OCI-LY7 (cell line): ENCODE results near the gene RAPH1. TPM values are rescaled to one million over a fixed set of nuclear protein-coding genes. Genes with fewer than 3 reads are reported as not detected.

Source experiments
- BruUV-seq: library from RNA; stranded (reverse); fragments of 400-500 nt; replicated peaks from 2 replicates; lab custom pipeline; 2021; lab: Mats Ljungman, UMichigan
- CTCF ChIA-PET: fragments of 300-600 bp; sonication (Branson Sonifier 250); formaldehyde crosslinking; loops from one replicate; lab custom pipeline; 2022; ENCODE audit warnings: antibody characterized with exemption; ENCODE audit not compliant: unreplicated experiment; lab: Charles Lee
- POLR2A ChIA-PET: fragments of 300-600 bp; sonication (Branson Sonifier 250); formaldehyde crosslinking; loops from one replicate; lab custom pipeline; 2022; ENCODE audit warnings: antibody characterized with exemption; lab: Charles Lee
- DNase-seq: peaks from one replicate; pipeline ENCODE4 v3.0.0-alpha.2; 2015; ENCODE audit warnings: low spot score
- H2AFZ ChIP-seq: fragments of 200-600 bp; sonication (generic), shearing (Covaris generic); 2 replicates; pipeline ENCODE4 v1.6.1; 2014; ENCODE audit warnings: mild to moderate bottlenecking, antibody characterized with exemption, low read length, moderate library complexity
- H3K27ac ChIP-seq: fragments of 200-600 bp; sonication (generic); 2 replicates; pipeline ENCODE4 v1.5.1; 2014; ENCODE audit warnings: mixed run types, low read depth, mild to moderate bottlenecking, moderate library complexity, low read length, inconsistent platforms; ENCODE audit not compliant: poor library complexity, severe bottlenecking
- H3K36me3 ChIP-seq: fragments of 200-600 bp; sonication (generic); 2 replicates; pipeline ENCODE4 v1.6.1; 2014; ENCODE audit warnings: mild to moderate bottlenecking, antibody characterized with exemption, low read length, moderate library complexity, mixed read lengths; ENCODE audit not compliant: insufficient read depth
- H3K4me1 ChIP-seq: fragments of 200-600 bp; sonication (generic); 2 replicates; pipeline ENCODE4 v1.5.1; 2014; ENCODE audit warnings: mild to moderate bottlenecking, low read length; ENCODE audit not compliant: insufficient read depth, poor library complexity, severe bottlenecking
- H3K4me2 ChIP-seq: fragments of 200-600 bp; sonication (generic); 2 replicates; pipeline ENCODE4 v1.6.1; 2014; ENCODE audit warnings: mild to moderate bottlenecking, low read length
- H3K4me3 ChIP-seq: fragments of 200-600 bp; sonication (generic); 2 replicates; pipeline ENCODE4 v1.5.1; 2014; ENCODE audit warnings: mild to moderate bottlenecking, low read depth, low read length; ENCODE audit not compliant: poor library complexity, severe bottlenecking
- H3K79me2 ChIP-seq: fragments of 200-600 bp; sonication (generic); 2 replicates; pipeline ENCODE4 v1.6.1; 2016; ENCODE audit warnings: low read depth, mild to moderate bottlenecking, low read length, moderate library complexity, mixed read lengths; ENCODE audit not compliant: insufficient read depth
- H3K9me2 ChIP-seq: fragments of 200-600 bp; sonication (generic); 2 replicates; pipeline ENCODE4 v1.6.1; 2016; ENCODE audit warnings: mild to moderate bottlenecking, low read length, mixed read lengths; ENCODE audit not compliant: insufficient read depth
- H3K9me3 ChIP-seq: fragments of 200-600 bp; sonication (generic); 2 replicates; pipeline ENCODE4 v1.6.1; 2014; ENCODE audit warnings: mild to moderate bottlenecking, mixed run types, low read length, mixed read lengths
- H4K20me1 ChIP-seq: fragments of 200-600 bp; sonication (generic); 2 replicates; pipeline ENCODE4 v1.6.1; 2014; ENCODE audit warnings: mild to moderate bottlenecking, antibody characterized with exemption, low read length, moderate library complexity, mixed read lengths; ENCODE audit not compliant: insufficient read depth
- CTCF ChIP-seq: fragments of 200-600 bp; sonication (generic); conservative IDR thresholded peaks from 2 replicates; pipeline ENCODE4 v1.5.1; 2014; ENCODE audit warnings: mild to moderate bottlenecking, antibody characterized with exemption, low read length, moderate library complexity, mixed read lengths
- EZH2phosphoT487 ChIP-seq: fragments of 200-600 bp; sonication (generic); IDR thresholded peaks from 2 replicates; pipeline ENCODE4 v1.6.1; 2018; ENCODE audit warnings: low read depth, borderline replicate concordance, mild to moderate bottlenecking, mixed run types, antibody characterized with exemption, low read length, moderate library complexity, mixed read lengths
- intact Hi-C: fragments of 100-400 bp; cut with micrococcal nuclease; formaldehyde crosslinking; loops from one replicate; pipeline ENCODE4 v1.10.0; 2022; ENCODE audit not compliant: unreplicated experiment
- total RNA-seq, 2 experiments: library from RNA; depleted of rRNA in 1 of 2; stranded (reverse); fragments of >200 nt in 1 of 2; shearing (Covaris generic) in 1 of 2; gene quantifications; 2 replicates each; pipeline ENCODE4 v1.2.3, GENCODE V29; 2014 to 2022

RAPH1 gene
- total RNA-seq, 2 experiments from 2014 or later: 4.0 to 21.5 TPM

GRCh38 chr2:203489531-203489930, 45.6 kb downstream of the RAPH1 start:
- Histone ChIP-seq H3K9me3 (no peaks in the 10 kb centered on the region), H3K79me2 (no peaks in the 10 kb centered on the region), H3K4me2 (no peak overlapping the region), H3K27ac (no peak overlapping the region), H3K4me1 (peaks cover 21% of the 10 kb centered on the region), H3K4me3 (no peak overlapping the region), H3K36me3 (peaks cover 41% of the 10 kb centered on the region), H3K9me2 (no peaks in the 10 kb centered on the region), H2AFZ (no peak overlapping the region), H4K20me1 (no peaks in the 10 kb centered on the region)
- POLR2A ChIA-PET: no interaction called here
- no peak for TF ChIP-seq EZH2phosphoT487
- no peak for TF ChIP-seq CTCF
- BruUV-seq: TSS peak; percentile 27
- CTCF ChIA-PET: no interaction called here
- no peak for DNase-seq
- intact Hi-C loops: loop anchor here (1.0 kb wide), 1 partner anchor 39 kb away; no protein-coding TSS in a partner anchor

GRCh38 chr2:203484266-203485112, 50.6 kb downstream of the RAPH1 start:
- ChIA-PET CTCF (interaction anchor here (0.6 to 2.9 kb wide), 5 partner anchors 66 to 1137 kb away, joined by 3 to 16 read pairs (median 3); no protein-coding TSS in a partner anchor), POLR2A (interaction anchor here (0.5 to 1.5 kb wide), 12 partner anchors 9 to 848 kb away, joined by 3 to 6 read pairs (median 3); no protein-coding TSS in a partner anchor)
- Histone ChIP-seq H3K9me3 (no peaks in the 10 kb centered on the region), H3K4me1 (peaks cover 25% of the 10 kb centered on the region), H3K4me2 (peak overlapping the region; percentile 52), H3K4me3 (no peak overlapping the region), H4K20me1 (no peaks in the 10 kb centered on the region), H3K9me2 (no peaks in the 10 kb centered on the region), H3K79me2 (no peaks in the 10 kb centered on the region), H2AFZ (peak overlapping the region; percentile 26; the same call in 1 of the 2 replicates), H3K36me3 (peaks cover 21% of the 10 kb centered on the region), H3K27ac (peak overlapping the region; percentile 48)
- DNase-seq: peak; percentile 82
- no TSS peak for BruUV-seq
- TF ChIP-seq CTCF (peak; percentile 99), EZH2phosphoT487 (no peak)
- intact Hi-C loops: loop anchor here (1.0 to 2.0 kb wide), 5 partner anchors 99 to 424 kb away; no protein-coding TSS in a partner anchor
